Frontal cortex (tissue), 4 donors: ENCODE results near the gene IVL. TPM values are rescaled to one million over a fixed set of nuclear protein-coding genes. Genes with fewer than 3 reads are reported as not detected.

ENCODE experiments used
- DNase-seq, 2 donors: peaks; one replicate each; pipeline ENCODE4 v3.0.0; 2012; ENCODE audit warnings: low spot score in 2 of 2
- FAIRE-seq: peaks from 2 replicates; lab custom pipeline; 2012; peaks lifted over from hg19 to GRCh38; lab: Jason Lieb, UNC
- total RNA-seq: library from RNA; depleted of rRNA; stranded (reverse); fragments of >200 nt; gene quantifications from one replicate; pipeline ENCODE4 v1.2.3, GENCODE V29; 2014
- donor health status: control.
- donor health status: control.
- donor health status: control.

IVL gene
- total RNA-seq, 1 donor from 2014 or later = not detected

- DNase-seq (no peak), FAIRE-seq (no peak)
These were observed 21.5 kb upstream of the IVL start for GRCh38 chr1:152886758-152887409.

GRCh38 chr1:152888126-152888525 lies 20.2 kb upstream of the IVL start:
- FAIRE-seq (no peak), DNase-seq (no peak)

DNA sequence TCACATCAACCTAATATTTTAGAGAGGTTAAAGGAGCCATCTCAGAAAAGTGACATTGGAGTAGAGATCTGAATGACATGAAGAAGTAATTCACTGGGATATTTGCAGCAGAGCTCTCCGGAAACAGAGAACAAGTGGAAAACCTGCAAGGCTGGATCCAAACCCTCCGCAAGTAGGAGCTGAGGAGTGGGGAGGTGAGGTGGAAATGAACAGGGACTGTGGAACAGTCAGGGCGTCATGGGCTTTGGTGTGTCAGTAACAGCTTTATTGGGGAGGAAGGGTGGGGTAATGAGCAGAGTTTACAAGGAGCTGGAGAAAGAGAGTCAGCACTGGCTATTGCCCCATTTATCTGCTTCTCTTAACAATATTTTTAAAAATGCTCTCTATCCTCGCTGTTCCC lies 9.3 kb upstream of the IVL start:
- no peak for FAIRE-seq
- no peak for DNase-seq

DNA sequence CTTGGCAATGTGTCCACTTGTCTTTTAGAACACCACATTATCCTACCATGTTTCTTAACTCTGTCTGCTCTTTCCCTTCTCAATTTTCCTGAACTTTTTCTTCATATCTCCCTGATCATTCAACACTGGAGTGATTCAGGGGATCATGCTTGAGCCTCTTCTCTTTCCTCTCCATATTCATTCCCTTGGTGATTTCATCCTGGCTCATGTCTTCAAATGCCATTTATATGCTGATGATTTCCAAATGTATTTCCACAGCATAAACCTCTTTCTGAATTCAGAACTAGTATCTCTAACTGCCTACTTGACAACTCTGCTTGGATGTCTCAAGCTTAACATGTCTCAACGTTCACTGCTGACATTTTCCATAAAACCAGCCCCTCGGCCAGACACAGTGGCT lies 8.5 kb upstream of the IVL start:
- DNase-seq = no peak
- no peak for FAIRE-seq

DNA sequence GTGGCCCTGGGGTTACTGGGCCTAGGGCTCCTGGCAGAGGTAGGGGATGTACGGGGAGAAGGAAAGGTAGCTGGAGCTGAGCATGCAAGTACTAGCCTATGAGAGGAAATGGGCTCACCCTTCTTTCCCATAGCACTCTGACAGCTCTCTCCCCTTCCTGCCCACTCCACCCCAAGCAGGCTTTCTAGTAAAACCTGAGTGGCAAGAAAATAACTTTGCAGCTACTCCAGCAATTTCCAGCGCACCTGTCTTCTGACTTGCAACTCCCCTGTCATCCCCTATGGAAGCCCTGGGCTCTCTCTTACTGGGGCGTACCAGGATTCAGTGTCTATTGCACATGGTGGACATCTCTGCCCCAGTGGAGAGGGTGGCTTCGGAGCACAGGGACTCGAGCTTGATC lies 6.7 kb upstream of the IVL start:
- DNase-seq = no peak
- FAIRE-seq = no peak

DNA sequence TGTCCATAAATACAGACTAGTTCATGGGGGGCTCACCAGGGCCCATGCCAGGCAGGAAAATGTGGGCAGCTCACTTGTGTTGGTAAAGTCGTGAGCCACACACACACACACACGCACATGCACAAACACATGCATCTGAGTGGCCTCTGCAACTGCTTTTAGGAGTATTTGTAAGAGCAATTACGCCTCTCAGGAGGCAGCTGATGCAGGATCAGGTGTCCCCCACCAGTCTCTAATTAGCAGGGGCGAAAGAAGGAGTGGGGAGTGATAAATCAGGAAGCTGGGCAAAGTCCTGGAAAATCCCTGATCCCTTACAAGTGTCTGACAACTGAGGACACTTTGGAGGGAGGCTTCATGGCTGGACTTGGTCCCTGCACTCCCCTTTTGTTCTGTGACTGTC lies 5.7 kb upstream of the IVL start:
- DNase-seq = no peak
- FAIRE-seq = no peak

- no peak for DNase-seq
- FAIRE-seq = no peak
These were observed 3.5 kb upstream of the IVL start for GRCh38 chr1:152904688-152905440.

DNA sequence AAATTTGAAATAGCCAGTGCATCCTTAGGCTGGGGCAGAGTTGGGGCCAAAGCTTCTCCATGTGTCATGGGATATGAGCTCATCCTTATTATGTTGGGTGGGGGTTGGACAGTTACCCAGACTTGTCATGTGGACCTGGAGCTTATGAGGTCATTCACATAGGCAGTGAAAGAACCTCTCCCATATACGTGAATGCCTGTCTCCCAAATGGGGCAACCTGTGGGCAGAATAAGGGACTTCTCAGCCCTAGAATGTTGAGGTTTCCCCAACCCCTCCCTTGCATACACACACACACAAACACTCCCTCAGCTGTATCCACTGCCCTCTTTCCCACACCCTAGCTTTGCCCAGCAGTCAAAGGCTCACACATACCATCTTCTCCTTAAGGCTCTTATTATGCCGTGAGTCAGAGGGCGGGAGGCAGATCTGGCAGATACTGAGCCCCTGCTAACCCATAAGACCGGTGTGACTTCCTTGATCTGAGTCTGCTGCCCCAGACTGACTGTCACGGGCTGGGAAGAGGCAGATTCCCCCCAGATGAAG lies 2.3 kb upstream of the IVL start:
- DNase-seq (no peak), FAIRE-seq (no peak)

GRCh38 chr1:152909206-152909605 lies 860 bp downstream of the IVL start:
- no peak for FAIRE-seq
- no peak for DNase-seq

GRCh38 chr1:152912471-152912870 lies 4.1 kb downstream of the IVL start:
- DNase-seq (no peak), FAIRE-seq (no peak)

DNA sequence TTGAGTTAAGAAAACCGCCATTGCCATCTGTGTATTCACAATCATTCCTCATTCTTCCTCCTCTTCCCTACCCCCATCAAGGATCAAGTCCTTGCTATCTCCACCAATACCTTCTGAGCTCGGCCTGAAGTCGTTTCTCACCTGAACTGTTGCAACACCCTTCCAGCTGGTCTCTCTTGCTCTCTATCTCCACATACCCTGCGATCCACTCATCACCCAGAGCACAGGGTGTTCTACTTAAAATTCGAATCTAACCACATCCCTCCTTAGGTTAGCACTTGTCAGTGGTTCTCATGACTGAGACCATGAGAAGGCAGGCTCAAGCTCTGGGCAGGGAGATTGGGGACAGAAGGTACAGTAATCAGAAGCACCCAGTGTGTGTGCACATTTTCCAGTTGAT lies 4.6 kb downstream of the IVL start:
- no peak for FAIRE-seq

GRCh38 chr1:152917794-152918193 lies 9.4 kb downstream of the IVL start:
- DNase-seq (no peak), FAIRE-seq (no peak)

More for the DNA sequence above, 4.6 kb downstream of the IVL start:
- no peak for DNase-seq

DNA sequence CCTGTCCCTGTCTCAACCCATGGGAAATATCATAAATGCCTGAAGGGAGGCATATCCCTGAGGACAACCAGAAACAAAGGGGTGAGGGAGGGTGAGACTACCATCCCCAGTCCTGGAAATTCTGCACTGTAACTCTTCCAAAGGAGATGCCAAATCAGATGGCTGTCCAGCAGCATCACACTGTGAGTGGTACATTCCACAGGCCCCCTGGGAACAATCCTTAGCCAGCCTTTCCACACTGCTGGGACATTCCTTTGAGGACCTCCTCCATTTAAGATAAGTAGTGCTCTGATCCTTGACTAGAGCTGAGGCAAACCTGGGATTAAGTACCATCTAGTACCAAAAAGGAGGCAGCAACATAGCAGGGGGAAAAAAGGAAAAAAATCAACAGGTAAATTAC lies 10.7 kb downstream of the IVL start:
- FAIRE-seq (no peak), DNase-seq (no peak)

DNA sequence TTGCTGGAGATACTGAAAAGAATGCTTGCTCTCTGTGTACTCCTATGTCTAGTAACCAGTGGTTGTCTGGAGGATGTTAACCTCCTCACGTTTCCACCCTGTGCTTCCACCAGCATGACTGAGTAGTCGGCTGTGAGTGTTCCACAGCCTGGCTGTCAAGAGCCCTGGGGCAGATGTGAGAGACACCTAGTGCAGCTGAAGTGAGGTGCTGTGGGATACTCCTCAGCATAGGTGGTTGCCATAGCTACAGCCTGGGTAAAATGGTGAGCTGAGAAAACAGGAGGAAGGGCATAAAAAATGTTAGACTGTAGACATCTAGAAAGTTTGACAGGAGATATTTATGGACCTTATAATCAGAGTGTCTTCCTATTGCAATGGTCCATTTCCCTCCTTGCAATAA lies 15.8 kb downstream of the IVL start:
- no peak for DNase-seq

DNA sequence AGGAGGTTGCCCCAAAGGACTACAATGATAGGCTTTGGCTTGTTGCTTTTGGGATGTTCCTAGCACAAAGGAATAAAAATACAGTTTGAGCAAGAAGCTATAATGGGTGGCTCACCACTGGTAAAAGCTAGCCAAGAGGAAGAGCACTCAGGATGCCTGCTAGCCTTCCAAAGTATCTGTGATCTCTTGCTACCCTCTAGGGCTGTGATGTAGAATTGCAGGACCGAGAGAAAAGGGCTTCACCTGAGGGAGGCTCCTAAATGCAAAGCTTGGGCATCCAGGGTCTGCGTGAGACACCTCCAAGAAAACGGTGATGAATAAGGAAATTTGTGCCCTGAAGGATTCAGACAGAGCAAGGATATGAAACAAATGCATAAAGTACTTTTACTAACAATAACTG lies 17.7 kb downstream of the IVL start:
- DNase-seq (no peak), FAIRE-seq (no peak)

More for the DNA sequence above, 15.8 kb downstream of the IVL start:
- no peak for FAIRE-seq

DNA sequence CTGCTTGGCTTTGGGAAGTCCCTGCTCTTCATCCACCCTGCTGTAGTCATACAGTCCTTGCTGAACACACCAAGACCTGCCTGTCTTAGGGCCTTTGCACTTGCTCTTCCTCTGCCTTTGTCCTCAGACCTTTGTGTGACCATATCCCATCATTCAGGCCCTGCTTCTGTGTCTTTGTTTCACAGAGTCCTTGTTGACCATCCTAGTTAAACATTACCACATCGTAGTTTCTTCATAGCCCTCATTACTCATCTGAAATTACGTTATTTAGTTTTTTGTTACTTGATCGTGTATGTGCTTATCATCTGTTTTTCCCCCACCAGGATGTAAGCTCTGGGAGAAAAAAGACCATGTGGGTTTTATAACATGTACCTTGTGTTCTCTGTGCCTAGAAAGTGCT lies 20.3 kb downstream of the IVL start:
- DNase-seq = no peak
- no peak for FAIRE-seq

DNA sequence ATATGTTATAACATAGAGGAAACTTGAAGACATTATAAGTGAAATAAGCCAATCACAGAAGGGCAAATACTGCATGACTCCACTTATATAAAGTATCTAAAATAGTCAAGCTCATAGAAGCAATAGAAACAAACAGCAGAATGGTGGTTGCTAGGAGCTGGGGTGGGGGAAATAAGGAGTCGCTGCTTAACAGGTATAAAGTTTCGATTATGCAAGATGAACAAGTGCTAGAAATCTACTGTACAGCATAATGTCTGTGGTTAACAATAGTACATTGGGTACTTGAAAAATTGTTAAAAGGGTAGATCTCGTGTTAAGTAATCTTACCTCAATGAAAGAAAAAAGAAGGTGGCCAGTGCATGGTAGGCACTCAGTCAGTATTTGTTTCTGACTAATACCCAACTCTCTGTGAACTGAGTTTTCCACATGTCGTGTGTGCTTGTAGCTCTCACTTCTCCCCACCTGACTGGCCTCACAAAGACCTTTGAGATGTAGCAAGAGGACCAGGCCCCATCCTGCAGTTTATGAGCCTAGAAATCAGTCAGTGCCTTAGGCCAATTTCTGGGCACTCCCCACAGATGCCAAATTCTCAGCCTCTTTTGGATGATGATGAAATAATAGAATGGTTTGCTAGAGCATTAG lies 23.9 kb downstream of the IVL start:
- no peak for FAIRE-seq

GRCh38 chr1:152933196-152933595 lies 24.9 kb downstream of the IVL start:
- FAIRE-seq = no peak
- DNase-seq = no peak

More for the DNA sequence above, 23.9 kb downstream of the IVL start:
- DNase-seq = no peak

- FAIRE-seq (no peak), DNase-seq (no peak)
These were observed 32.3 kb downstream of the IVL start for GRCh38 chr1:152940614-152941013.

DNA sequence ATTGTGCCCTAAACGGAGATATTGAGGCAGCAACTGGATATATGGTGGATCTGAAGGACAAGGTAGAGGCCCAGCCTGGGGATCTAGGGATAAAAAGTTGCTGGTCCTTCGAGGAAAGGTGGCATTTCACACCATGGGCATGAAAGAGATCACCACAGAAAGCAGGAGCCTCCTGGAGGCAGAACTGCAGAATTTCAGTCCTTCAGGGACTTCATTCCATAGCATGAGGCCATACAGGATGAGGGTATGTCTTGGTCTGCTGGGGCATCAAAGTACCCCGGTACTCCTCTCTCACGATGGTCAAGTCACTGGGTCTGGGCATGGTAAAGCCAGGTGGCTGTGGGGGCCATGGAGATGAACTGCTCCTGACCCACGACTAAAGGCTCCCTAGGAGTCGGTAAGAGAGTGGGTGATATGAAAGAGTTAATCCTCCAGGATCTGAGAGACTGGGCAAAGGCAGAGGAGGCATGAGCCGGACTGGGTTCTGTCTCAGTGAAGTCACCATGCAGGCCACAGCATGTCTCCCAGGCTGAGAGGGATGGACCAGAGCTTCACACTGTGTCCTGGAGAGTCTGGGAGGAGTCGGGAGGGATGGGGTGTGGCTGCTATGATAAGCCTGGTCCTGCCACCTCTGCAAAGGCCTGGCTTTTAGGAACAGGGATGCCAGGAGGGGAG lies 32.8 kb downstream of the IVL start:
- DNase-seq (no peak), FAIRE-seq (no peak)
